H1 (cell line): ENCODE measurements around the gene LSM4.

ENCODE experiments used
- BACH1 ChIP-seq: IDR thresholded peaks from 2 replicates; pipeline ENCODE4 v1.6.1; 2012; ENCODE audit warnings: low read length, improper control_type of control experiment
- CHD2 ChIP-seq: IDR thresholded peaks from 2 replicates; pipeline ENCODE4 v1.6.1; 2012; ENCODE audit warnings: low read length, improper control_type of control experiment
- CHD7 ChIP-seq: fragments of 300-600 bp; sonication (generic); IDR thresholded peaks from 2 replicates; pipeline ENCODE4 v1.7.1; 2012; ENCODE audit warnings: low read length, moderate library complexity, mild to moderate bottlenecking, inconsistent platforms; ENCODE audit not compliant: insufficient replicate concordance
- GTF2F1 ChIP-seq: IDR thresholded peaks from 2 replicates; pipeline ENCODE4 v1.6.1; 2012; ENCODE audit warnings: low read depth, low read length, improper control_type of control experiment, borderline replicate concordance
- HDAC2 ChIP-seq, 2 experiments: fragments of 300-600 bp in 1 of 2; sonication (generic) in 1 of 2; IDR thresholded peaks; 2 replicates each; pipeline ENCODE4 v1.6.1; 2011 to 2012; ENCODE audit warnings: low read depth in 2 of 2, low read length in 2 of 2, mild to moderate bottlenecking in 2 of 2, moderate library complexity in 2 of 2, borderline replicate concordance in 1 of 2, inconsistent platforms in 1 of 2
- MAFK ChIP-seq: IDR thresholded peaks from 2 replicates; pipeline ENCODE4 v1.6.1; 2012; ENCODE audit warnings: low read depth, mild to moderate bottlenecking, improper control_type of control experiment, low read length
- POLR2A ChIP-seq, 2 experiments: IDR thresholded peaks; 1 replicate in 1 of 2; 2 replicates in 1 of 2; pipeline ENCODE4 v1.6.1; 2011; ENCODE audit warnings: low read depth in 2 of 2, low read length in 2 of 2, mild to moderate bottlenecking in 2 of 2; ENCODE audit errors: control extremely low read depth in 1 of 2
- POLR2AphosphoS5 ChIP-seq: IDR thresholded peaks from 2 replicates; pipeline ENCODE4 v1.6.1; 2011; ENCODE audit warnings: low read depth, low read length
- POU5F1 ChIP-seq: IDR thresholded peaks from 2 replicates; pipeline ENCODE4 v1.6.1; 2011; ENCODE audit warnings: low read depth, mild to moderate bottlenecking, low read length, moderate library complexity
- RAD21 ChIP-seq, 2 experiments: IDR thresholded peaks in 1 of 2; conservative IDR thresholded peaks in 1 of 2; 2 replicates each; pipeline ENCODE4 v1.6.1; 2011; ENCODE audit warnings: low read depth in 2 of 2, low read length in 2 of 2, improper control_type of control experiment in 1 of 2, inconsistent platforms in 1 of 2, mild to moderate bottlenecking in 1 of 2, moderate library complexity in 1 of 2
- SP2 ChIP-seq: IDR thresholded peaks from 2 replicates; pipeline ENCODE4 v1.6.1; 2012; ENCODE audit warnings: mild to moderate bottlenecking, low read length, inconsistent platforms
- ZNF274 ChIP-seq: IDR thresholded peaks from 2 replicates; pipeline ENCODE4 v1.7.0; 2012; ENCODE audit warnings: low read length, borderline replicate concordance; ENCODE audit errors: extremely low read depth
- TF ChIP-seq, protein P1 (sequence below), 3 experiments: IDR thresholded peaks; 1 replicate in 2 of 3; 2 replicates in 1 of 3; pipeline versions ENCODE4 v1.5.1 to v1.6.1; 2011; ENCODE audit warnings: low read length in 3 of 3, mild to moderate bottlenecking in 3 of 3, inconsistent platforms in 2 of 3, low read depth in 1 of 3, moderate library complexity in 1 of 3; ENCODE audit not compliant: insufficient read depth in 1 of 3; ENCODE audit errors: control extremely low read depth in 1 of 3
- TF ChIP-seq, protein P2 (sequence below): IDR thresholded peaks from 2 replicates; pipeline ENCODE4 v1.6.1; 2011; ENCODE audit warnings: low read length, improper control_type of control experiment

DNA sequence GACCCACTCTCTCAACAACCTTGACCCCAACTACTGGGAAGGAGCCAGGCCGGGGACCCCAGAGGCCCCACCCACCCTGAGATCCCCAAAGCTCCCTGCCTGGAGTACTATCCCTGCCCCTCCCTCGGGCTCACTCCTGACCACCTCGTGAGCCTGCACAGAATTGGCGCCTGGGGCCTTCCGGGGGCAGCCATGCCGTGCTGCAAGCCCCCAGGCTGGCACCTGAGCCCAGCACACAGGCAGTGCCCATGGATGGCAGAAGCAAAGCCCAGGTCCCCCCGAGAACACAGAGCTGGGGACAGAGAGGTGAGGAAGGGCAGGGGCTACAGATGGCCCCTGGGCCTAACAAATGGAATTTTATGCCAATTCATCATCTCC lies 13.9 kb downstream of the LSM4 start:
- TF ChIP-seq, protein P1, sequence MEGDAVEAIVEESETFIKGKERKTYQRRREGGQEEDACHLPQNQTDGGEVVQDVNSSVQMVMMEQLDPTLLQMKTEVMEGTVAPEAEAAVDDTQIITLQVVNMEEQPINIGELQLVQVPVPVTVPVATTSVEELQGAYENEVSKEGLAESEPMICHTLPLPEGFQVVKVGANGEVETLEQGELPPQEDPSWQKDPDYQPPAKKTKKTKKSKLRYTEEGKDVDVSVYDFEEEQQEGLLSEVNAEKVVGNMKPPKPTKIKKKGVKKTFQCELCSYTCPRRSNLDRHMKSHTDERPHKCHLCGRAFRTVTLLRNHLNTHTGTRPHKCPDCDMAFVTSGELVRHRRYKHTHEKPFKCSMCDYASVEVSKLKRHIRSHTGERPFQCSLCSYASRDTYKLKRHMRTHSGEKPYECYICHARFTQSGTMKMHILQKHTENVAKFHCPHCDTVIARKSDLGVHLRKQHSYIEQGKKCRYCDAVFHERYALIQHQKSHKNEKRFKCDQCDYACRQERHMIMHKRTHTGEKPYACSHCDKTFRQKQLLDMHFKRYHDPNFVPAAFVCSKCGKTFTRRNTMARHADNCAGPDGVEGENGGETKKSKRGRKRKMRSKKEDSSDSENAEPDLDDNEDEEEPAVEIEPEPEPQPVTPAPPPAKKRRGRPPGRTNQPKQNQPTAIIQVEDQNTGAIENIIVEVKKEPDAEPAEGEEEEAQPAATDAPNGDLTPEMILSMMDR (IDR thresholded peaks at IDR 0.05; ENCODE audit: control extremely low read depth in 1 of 3, insufficient read depth in 1 of 3, low read depth in 1 of 3, low read length in 3 of 3) = no peak
- TF ChIP-seq RAD21 (IDR thresholded peaks at IDR 0.05 in 1 of 2, conservative IDR thresholded peaks at IDR 0.05 in 1 of 2; ENCODE audit: low read depth in 2 of 2, low read length in 2 of 2) (no peak), ZNF274 (no peak), SP2 (no peak), GTF2F1 (no peak), CHD7 (no peak), CHD2 (no peak), HDAC2 (IDR thresholded peaks at IDR 0.05; ENCODE audit: borderline replicate concordance in 1 of 2, low read depth in 2 of 2, low read length in 2 of 2) (no peak), POLR2A (IDR thresholded peaks at IDR 0.05; ENCODE audit: control extremely low read depth in 1 of 2, low read depth in 2 of 2, low read length in 2 of 2) (no peak), POLR2AphosphoS5 (no peak), POU5F1 (no peak), BACH1 (no peak), MAFK (no peak)
- TF ChIP-seq, protein P2, sequence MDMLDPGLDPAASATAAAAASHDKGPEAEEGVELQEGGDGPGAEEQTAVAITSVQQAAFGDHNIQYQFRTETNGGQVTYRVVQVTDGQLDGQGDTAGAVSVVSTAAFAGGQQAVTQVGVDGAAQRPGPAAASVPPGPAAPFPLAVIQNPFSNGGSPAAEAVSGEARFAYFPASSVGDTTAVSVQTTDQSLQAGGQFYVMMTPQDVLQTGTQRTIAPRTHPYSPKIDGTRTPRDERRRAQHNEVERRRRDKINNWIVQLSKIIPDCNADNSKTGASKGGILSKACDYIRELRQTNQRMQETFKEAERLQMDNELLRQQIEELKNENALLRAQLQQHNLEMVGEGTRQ = no peak
